Progenitor cell of endocrine pancreas (in vitro differentiated cells): ENCODE measurements around the gene DENND4C. TPM values are rescaled to one million over a fixed set of nuclear protein-coding genes. Genes with fewer than 3 reads are reported as not detected.

Source experiments
- DNase-seq: peaks from one replicate; pipeline ENCODE4 v3.0.0; 2021; ENCODE audit warnings: low spot score; ENCODE audit not compliant: unreplicated experiment
- H3K27ac Mint-ChIP-seq: 2 replicates; pipeline ENCODE4 v1.8.0; 2021; ENCODE audit warnings: mild to moderate bottlenecking, moderate library complexity, mixed read lengths
- H3K27me3 Mint-ChIP-seq: 2 replicates; pipeline ENCODE4 v1.8.0; 2021; ENCODE audit warnings: mixed read lengths
- H3K36me3 Mint-ChIP-seq: 2 replicates; pipeline ENCODE4 v1.8.0; 2022; ENCODE audit warnings: mixed read lengths; ENCODE audit not compliant: insufficient read depth
- H3K4me1 Mint-ChIP-seq: 2 replicates; pipeline ENCODE4 v1.8.0; 2021; ENCODE audit warnings: low read depth, mixed read lengths
- H3K4me3 Mint-ChIP-seq: 2 replicates; pipeline ENCODE4 v1.8.0; 2021; ENCODE audit warnings: low read depth, mild to moderate bottlenecking, moderate library complexity, mixed read lengths
- H3K9me3 Mint-ChIP-seq: 2 replicates; pipeline ENCODE4 v1.8.0; 2021; ENCODE audit warnings: low read depth, mixed read lengths
- total RNA-seq: library from RNA; stranded (reverse); gene quantifications from 2 replicates; pipeline ENCODE4 v1.2.1, GENCODE V29; 2021
- TF ChIP-seq, protein P1 (sequence below): fragments of 200-600 bp; sonication (generic); IDR thresholded peaks from one replicate; pipeline ENCODE4 v1.5.0; 2021; ENCODE audit warnings: antibody characterized with exemption, mild to moderate bottlenecking; ENCODE audit not compliant: unreplicated experiment

Gene DENND4C
- total RNA-seq, 1 donor from 2014 or later: 60.4 TPM

DNA sequence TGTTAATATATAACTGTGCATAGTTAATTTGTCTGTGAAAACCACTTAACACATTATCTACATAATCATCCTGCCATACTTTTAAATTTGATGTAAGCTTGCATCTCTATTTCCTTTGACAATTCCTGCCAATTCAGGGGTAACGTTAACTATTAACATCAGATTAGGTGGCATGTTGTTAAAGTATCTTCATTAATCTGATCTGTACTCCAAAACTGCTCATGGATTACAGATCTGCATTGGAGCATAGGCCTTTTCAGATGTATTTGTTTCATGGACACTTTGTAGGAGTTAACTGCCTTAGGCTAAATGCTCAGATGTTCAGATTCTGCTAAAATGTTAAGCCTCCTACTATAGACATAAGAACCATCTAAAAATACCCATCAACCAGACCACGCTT, 146.4 kb downstream of the DENND4C start:
- Mint-ChIP-seq H3K9me3 (no peaks in the 10 kb centered on the region), H3K27ac (peak overlapping the region; percentile 73), H3K27me3 (no peaks in the 10 kb centered on the region), H3K4me3 (peak overlapping the region; percentile 25), H3K36me3 (peaks cover 42% of the 10 kb centered on the region), H3K4me1 (peaks cover 22% of the 10 kb centered on the region)
- no peak for DNase-seq
- TF ChIP-seq, protein P1, sequence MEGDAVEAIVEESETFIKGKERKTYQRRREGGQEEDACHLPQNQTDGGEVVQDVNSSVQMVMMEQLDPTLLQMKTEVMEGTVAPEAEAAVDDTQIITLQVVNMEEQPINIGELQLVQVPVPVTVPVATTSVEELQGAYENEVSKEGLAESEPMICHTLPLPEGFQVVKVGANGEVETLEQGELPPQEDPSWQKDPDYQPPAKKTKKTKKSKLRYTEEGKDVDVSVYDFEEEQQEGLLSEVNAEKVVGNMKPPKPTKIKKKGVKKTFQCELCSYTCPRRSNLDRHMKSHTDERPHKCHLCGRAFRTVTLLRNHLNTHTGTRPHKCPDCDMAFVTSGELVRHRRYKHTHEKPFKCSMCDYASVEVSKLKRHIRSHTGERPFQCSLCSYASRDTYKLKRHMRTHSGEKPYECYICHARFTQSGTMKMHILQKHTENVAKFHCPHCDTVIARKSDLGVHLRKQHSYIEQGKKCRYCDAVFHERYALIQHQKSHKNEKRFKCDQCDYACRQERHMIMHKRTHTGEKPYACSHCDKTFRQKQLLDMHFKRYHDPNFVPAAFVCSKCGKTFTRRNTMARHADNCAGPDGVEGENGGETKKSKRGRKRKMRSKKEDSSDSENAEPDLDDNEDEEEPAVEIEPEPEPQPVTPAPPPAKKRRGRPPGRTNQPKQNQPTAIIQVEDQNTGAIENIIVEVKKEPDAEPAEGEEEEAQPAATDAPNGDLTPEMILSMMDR: no peak

DNA sequence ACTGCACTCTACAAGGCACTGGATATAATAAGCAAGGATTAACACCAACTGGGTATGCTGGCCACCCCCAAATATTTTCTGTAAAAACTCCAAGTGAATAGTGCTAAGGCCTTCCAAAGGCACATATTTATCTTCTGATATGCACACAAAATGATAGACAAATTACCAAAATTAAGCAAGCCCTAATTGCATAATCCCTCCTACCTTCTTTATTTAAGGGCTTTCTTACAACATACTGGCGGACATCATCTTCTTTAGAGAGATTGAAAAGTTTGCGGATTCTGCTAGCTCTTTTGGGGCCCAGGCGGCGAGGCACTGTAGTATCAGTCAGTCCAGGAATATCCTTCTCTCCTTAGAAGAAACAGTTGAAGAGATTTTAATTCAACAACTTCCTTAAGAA, 147.7 kb downstream of the DENND4C start:
- no peak for DNase-seq
- Mint-ChIP-seq H3K27ac (peak overlapping the region; percentile 100), H3K9me3 (no peaks in the 10 kb centered on the region), H3K27me3 (no peaks in the 10 kb centered on the region), H3K4me3 (peak overlapping the region; percentile 100), H3K36me3 (peaks cover 42% of the 10 kb centered on the region), H3K4me1 (peaks cover 22% of the 10 kb centered on the region)
- TF ChIP-seq, protein P1: no peak

DNA sequence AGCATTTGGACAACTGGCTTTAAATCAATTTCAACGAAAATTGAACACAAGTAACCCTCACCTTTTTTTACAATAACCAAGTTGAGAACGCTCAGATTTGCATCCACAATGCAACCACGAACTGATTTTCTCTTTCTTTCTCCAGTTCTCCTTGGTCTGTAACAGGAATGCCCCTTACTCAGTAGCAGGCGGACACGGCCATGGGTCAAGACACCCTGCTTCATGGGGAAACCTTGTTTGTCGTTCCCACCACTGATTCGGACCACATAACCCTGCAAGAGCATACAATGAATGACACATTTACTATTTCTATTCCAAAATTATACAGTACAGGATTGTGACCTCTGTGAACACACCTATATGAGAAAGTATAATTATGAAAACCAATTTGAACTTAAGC, 148.2 kb downstream of the DENND4C start:
- Mint-ChIP-seq H3K36me3 (peaks cover 42% of the 10 kb centered on the region), H3K27me3 (no peaks in the 10 kb centered on the region), H3K4me3 (peak overlapping the region; percentile 100), H3K4me1 (peaks cover 22% of the 10 kb centered on the region), H3K9me3 (no peaks in the 10 kb centered on the region), H3K27ac (peak overlapping the region; percentile 100)
- TF ChIP-seq, protein P1: no peak
- no peak for DNase-seq

DNA sequence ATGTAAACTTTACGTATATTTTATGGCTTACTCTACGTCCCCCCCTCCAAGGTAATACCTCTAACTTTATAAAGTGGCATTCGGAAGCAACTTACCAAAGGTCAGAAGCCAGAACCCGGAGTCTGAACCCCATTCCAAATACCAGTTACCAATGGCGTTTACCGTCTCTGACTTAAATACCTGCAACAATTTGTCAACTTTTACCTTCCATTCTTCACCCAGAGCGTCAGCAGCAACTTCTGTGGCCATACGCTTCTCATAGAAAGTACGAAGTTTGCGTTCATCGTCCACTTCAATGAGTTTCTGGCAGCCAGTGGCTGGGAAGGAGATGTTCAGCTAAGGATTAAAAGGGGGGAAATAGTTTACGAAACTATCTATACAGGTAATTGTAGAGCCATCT, 148.8 kb downstream of the DENND4C start:
- TF ChIP-seq, protein P1: no peak
- Mint-ChIP-seq H3K4me1 (peaks cover 22% of the 10 kb centered on the region), H3K36me3 (peaks cover 39% of the 10 kb centered on the region), H3K27ac (peak overlapping the region; percentile 100), H3K27me3 (no peaks in the 10 kb centered on the region), H3K9me3 (no peaks in the 10 kb centered on the region), H3K4me3 (peak overlapping the region; percentile 100)
- DNase-seq: no peak

DNA sequence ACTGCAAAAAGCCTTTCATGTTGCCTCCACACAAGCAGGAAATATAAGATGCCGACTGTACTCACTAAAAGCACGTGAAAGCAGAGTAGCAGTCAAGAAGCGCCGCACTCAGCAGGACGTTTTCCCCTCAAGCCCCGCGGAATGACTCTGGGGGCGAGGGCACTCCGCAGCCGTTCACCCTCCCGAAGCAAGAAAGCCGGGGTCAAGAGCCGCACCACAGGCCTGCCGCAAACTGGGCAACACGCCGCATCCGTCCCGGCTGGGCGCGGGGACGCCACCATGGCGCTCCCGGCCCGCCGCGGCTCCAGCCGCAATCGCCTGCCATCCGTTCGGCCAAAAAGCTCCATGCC, 149.2 kb downstream of the DENND4C start:
- peaks cover 22% of the 10 kb centered on the region for H3K4me1 Mint-ChIP-seq
- H3K4me3 Mint-ChIP-seq: peak overlapping the region; percentile 100
- H3K27ac Mint-ChIP-seq: peak overlapping the region; percentile 100
- H3K36me3 Mint-ChIP-seq: peaks cover 35% of the 10 kb centered on the region
- H3K9me3 Mint-ChIP-seq: no peaks in the 10 kb centered on the region
- TF ChIP-seq, protein P1: no peak
- no peaks in the 10 kb centered on the region for H3K27me3 Mint-ChIP-seq
- peak; percentile 27 for DNase-seq
